UCSD-AML1 (cell line): ENCODE data around the gene DSCAML1.

Experiments used
- DNase-seq: peaks from one replicate; lab custom pipeline; 2025; ENCODE audit not compliant: unreplicated experiment; lab: John Stamatoyannopoulos, UW

The DSCAML1 gene

GRCh38 chr11:117392979-117393378, 404.0 kb downstream of the DSCAML1 start:
- no peak for DNase-seq

DNA sequence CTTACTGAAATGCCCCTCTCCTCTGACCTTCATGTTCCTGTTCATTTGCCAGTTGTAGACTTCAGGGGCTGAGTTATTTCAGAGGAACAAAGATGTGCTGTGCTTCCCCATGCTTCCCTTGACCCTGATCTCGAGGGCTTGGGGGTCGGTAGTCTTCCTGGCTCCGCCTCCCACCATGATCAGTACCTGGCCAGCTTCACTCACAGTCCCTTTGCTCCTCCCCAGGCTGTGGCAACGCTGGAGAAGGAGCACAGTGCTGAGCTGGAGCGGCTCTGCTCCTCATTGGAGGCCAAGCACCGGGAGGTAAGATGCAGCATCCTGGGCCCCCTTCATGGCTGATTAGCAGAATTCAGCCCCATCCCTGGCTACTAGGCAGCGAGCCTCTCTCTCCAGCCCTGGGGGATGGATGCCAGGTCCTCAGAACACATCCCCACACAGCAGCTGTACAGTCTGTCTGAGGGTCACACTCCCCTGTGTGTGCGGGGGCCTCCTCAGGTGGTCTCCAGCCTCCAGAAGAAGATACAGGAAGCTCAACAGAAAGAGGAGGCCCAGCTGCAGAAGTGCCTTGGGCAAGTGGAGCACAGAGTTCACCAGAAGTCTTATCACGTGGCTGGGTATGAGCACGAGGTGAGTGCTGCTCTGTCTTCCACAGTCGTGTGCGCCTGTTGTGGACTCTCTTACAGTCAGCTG, 404.9 kb downstream of the DSCAML1 start:
- DNase-seq = no peak

- no peak for DNase-seq
Measured at GRCh38 chr11:117391181-117391580, 405.8 kb downstream of the DSCAML1 start.

- no peak for DNase-seq
Measured at GRCh38 chr11:117390743-117391142, 406.3 kb downstream of the DSCAML1 start.

GRCh38 chr11:117387992-117388755, 408.8 kb downstream of the DSCAML1 start:
- DNase-seq = no peak

DNA sequence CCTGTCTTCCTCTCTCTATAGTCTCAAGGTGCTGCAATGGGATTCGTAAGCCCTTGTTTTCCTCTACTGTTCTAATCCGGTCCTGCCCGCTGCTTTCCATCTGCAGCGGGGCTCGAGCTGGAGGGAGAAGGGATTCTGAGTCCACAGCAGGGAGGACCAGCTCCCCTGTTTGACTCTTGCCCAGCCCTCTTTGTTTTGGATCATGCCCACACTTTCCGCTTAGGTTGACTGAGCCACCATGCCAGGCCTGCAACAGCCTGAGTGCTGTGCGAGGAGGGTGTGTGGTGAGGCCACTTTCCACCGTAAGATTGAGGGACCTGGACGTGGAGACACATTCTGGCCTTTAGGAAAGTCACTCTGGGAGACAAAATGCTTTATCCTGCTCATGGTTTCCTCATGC, 411.1 kb downstream of the DSCAML1 start:
- no peak for DNase-seq

- DNase-seq = no peak
Measured at GRCh38 chr11:117385471-117385870, 411.5 kb downstream of the DSCAML1 start.

DNA sequence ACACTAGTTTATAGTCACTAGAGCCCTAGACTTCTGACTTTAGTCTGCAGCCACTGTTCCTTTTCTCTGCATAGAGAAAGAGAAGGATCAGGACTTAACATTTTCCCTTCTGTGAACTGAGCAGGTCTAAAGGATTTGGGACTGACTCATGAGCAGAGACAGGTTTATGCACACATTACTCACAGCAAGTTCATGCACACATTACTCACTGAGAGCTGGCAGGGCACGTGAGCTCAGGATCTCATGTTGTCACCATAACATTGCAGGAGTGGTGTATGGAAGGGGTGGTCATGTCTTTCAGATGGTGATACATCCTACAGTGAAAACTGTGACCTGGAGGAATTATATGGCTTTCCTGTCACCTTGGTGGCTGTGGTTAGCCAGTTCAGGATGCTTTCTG, 413.0 kb downstream of the DSCAML1 start:
- no peak for DNase-seq

DNA sequence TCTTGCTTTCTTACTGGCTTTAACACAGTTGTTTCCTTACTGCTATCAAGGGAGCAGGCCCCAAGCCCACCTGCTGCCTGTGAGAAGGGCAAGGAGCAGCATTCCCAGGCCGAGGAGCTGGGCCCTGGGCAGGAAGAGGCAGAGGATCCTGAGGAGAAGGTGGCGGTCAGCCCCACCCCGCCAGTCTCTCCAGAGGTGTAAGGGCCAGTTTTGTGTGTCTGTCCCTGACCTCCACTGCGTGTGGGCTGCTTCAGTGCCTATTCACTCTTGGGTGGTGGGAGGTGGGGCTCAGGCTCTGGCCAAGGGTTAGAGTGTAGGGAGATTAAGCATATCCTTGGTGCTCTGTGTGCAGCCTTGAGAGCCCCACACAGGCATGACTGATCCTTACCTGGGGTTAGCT, 414.3 kb downstream of the DSCAML1 start:
- no peak for DNase-seq

- DNase-seq = no peak
Measured at GRCh38 chr11:117381481-117382387, 415.3 kb downstream of the DSCAML1 start.

DNA sequence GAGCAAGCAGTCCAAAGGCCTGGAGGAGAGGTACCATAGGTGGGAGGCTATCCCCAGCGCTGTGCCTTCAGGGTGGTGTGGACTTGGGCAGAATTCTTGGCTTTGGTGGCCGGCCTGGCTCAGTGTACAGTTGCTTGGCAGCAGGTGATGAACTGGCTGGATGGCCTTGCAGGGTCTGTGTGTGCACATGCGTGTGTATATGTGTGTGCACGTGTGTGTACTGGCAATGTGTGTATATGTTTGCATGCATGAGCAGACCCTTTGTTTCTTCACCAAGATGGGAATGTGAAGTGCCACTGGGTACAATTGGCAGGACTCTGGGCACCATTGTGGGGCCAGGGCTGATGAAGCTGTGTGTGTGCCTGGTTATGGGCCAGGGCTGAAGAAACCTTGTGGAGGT, 416.3 kb downstream of the DSCAML1 start:
- no peak for DNase-seq

DNA sequence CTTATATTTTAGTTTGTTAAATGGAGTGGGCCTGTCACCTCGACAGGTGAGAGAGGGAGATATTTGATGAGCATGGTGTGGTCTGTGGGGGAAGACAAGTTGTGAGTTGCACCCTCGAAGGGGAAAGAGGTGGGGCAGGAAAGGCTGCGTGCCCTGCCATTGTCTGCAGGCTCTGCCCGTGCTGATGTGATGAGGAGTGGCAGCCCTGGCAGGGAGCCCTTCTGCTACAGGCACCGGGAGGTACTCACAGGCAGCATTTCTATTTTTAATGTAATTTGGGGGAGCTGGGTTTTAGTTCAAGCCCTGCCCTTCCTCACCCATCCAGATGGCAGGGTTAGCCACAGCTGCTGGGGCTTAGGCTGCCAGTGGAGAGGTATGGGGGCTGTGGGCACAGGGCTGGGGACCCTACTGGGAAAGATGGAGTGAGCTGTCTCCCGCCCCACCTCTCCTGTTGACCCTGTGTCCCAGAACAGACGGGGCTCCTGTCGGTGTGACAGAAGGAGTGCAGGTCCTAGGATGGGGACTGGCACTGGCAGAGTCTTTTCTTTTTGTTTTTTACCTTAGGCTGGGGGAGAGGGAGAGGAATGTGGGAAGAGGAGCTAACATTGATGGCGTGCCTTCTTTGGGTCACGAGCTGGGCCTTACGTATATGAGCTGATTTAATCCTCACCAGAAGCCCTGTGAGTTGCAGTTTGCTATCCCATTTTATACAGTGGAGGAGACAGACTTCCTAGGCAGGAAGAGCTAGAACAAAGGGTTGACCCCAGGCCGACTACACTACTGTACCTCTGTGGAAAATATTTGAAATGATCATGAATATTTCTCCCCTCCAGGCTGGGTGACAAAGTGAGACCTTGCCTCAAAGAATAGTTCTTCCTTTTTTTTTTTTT, 417.8 kb downstream of the DSCAML1 start:
- DNase-seq = no peak
